GM18873 (cell line): ENCODE measurements around the gene IRAG1.

Experiments
- ATAC-seq: cut with Tn5 transposase; IDR thresholded peaks from one replicate; pipeline ENCODE4 v1.9.1; 2021; ENCODE audit warnings: mild to moderate bottlenecking, moderate library complexity, moderate number of reproducible peaks; ENCODE audit not compliant: unreplicated experiment, low FRiP score

IRAG1 gene

GRCh38 chr11:10650630-10651029, 42.9 kb downstream of the IRAG1 start:
- no peak for ATAC-seq

DNA sequence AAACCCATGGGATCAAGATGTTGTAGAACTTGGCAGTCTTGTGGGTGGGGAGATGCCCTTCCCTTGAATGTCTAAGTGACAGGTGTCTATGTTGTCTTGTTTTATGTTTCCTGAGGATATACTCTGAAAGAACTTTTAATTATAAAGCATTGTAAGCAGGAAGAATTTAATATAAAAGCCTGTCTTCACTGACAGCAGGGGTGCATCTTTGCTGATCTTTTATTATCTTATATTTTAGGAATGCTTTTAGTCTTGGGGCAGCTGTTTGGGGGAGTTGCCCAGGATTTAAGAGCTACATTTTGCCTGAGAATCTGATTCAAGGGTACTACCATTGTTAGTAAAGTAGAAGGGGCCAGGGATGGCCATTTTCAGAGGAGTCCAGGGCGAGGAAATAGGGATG, 43.4 kb downstream of the IRAG1 start:
- ATAC-seq, result no peak

DNA sequence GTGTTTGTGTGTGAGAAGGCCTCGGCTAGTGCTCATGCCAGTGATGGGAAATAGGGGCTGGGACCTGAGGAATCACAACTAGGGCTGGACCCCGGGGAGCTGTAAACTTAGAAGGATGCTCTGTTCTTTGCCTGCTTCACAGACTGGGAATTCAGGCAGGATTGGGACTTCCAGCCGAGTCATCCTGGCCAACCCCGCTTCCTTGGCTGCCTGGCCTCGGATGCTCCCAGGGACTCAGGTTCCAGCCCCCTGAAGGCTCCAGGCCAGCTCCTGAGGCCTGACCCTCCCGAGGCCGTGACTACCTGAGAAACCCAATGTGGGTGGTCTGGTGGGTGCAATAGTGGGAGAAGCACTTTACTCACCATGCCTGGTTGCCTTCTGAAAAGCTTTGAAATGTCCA, 44.7 kb downstream of the IRAG1 start:
- ATAC-seq, result no peak

DNA sequence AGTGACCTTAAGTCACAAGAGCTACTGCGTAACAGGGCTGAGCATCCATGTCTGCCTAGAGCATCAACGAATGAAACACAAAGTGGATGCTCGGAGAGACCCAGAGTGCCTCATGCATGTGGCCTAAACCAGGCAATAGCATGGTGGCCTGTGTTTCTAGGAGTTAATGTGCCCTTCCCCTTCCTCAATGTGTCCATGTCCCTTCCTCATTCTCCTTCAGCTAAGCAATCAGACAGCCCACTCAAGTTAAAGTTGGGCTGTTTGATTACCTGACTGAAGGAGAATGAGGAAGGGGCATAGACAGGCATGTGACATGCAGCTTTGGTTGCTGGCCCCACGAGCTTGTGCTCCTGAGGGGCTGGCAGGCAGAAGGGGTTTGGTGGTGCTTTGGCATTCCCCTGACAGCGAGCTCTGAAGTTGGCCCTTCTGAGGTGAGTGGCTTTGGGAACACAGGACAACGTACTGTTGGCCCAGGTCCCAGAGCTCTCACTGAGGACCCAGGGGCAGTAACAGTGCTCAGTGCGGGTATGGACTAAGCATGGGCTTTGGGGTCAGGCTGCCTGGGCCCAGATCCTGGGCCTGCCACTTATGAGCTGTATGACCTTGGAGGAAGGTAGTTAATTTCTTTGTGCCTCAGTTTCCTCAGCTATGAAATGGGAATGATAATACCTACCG, 46.7 kb downstream of the IRAG1 start:
- ATAC-seq, result no peak

DNA sequence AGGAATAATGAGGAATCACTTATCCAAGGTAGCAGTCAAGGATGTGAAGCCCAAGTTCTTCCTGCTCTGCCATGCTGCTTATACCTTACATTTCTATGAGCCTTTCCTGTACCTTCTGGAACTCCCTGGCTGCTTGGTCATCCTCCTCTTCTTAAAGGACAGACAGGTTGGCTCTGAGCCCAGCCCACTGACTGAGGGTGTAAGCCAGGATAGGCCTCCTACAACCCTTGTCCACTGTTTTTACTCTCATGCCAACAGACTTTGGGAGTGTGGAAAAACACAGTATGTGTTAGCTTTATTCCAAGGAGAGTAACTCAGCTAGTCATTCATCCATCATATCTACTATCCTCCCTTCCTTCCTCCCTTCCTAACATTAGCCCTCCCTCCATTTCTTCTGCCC, 47.5 kb downstream of the IRAG1 start:
- no peak for ATAC-seq

DNA sequence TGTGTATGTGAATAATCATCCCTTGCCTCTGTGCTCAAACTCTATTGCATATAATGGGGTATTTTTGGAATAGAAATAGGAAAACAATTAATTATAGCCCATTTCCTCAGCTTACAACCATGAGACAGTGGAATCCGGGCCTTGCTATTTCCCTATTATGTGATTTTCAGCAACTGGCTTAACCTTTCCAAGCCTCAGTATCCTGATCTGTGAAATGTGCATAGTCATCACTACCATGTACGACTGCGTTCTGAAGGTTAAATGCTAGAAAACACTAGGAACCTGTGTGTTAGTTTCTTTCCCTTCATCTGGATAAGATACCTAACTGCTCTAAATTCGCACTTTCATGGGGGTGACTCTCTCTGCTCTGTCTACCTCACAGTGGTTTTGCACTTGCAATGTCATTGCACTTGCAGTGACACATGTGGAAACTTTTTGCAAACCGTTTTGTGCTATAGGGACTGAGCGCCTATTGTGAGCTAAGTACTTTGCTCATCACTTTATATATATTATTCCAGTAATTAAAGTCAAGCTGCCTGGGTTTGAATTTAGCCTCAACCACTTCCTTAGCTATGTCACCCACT, 48.3 kb downstream of the IRAG1 start:
- no peak for ATAC-seq
